Peyer's patch (tissue), 4 donors: Measurements from ENCODE around the gene SOD1.

Experiments
- POLR2A ChIP-seq, 2 donors: fragments of 450-650 bp; IDR thresholded peaks; one replicate each; pipeline ENCODE4 v1.5.1; 2017; ENCODE audit warnings: antibody characterized with exemption in 2 of 2, mild to moderate bottlenecking in 2 of 2, moderate library complexity in 2 of 2
- TF ChIP-seq, protein P1 (sequence below), 6 experiments: fragments of 450-650 bp in 4 of 6; fragments of 200-600 bp in 2 of 6; sonication (generic) in 1 of 6; IDR thresholded peaks; one replicate each; pipeline ENCODE4 v1.5.1; 2017 to 2019; ENCODE audit warnings: antibody characterized with exemption in 6 of 6, mild to moderate bottlenecking in 3 of 6, moderate library complexity in 1 of 6

DNA sequence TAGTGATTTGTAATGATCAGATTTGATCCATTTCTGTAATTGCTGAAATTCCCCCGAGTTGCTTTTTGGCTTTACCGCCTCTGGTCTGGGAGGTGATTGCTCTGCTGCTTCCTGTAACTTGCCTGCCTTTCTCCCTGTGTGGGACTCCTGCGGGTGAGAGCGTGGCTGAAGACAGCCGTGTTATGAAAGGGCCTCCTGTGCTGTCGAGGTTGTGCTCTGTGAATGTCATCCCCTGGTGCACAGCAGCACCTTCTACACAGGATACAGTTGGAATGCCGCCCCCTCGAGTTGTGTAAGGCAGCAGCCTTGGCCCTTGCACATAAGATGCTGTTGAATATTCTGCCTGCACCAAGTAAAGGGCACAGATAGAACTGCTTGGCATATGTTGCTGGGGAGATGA is 5.9 kb downstream of the SOD1 start:
- TF ChIP-seq, protein P1, sequence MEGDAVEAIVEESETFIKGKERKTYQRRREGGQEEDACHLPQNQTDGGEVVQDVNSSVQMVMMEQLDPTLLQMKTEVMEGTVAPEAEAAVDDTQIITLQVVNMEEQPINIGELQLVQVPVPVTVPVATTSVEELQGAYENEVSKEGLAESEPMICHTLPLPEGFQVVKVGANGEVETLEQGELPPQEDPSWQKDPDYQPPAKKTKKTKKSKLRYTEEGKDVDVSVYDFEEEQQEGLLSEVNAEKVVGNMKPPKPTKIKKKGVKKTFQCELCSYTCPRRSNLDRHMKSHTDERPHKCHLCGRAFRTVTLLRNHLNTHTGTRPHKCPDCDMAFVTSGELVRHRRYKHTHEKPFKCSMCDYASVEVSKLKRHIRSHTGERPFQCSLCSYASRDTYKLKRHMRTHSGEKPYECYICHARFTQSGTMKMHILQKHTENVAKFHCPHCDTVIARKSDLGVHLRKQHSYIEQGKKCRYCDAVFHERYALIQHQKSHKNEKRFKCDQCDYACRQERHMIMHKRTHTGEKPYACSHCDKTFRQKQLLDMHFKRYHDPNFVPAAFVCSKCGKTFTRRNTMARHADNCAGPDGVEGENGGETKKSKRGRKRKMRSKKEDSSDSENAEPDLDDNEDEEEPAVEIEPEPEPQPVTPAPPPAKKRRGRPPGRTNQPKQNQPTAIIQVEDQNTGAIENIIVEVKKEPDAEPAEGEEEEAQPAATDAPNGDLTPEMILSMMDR (IDR thresholded peaks at IDR 0.05) = no peak
- TF ChIP-seq POLR2A (IDR thresholded peaks at IDR 0.05) = no peak
